DOHH2 (cell line): ENCODE data around the gene ZCCHC12.
"Not testable (repeated sequence)": the region's sequence is repeated elsewhere in the genome, so short reads cannot be mapped to it uniquely, and the experiment has no call there.

Source experiments
- H3F3A ChIP-seq: fragments of 200-600 bp; sonication (generic), shearing (Covaris generic); 2 replicates; pipeline ENCODE4 v1.6.0; 2016; ENCODE audit warnings: antibody characterized with exemption, mild to moderate bottlenecking; ENCODE audit not compliant: control insufficient read depth, insufficient read depth
- H3K27ac ChIP-seq: fragments of 200-600 bp; sonication (generic); 2 replicates; pipeline ENCODE4 v1.5.1; 2014; ENCODE audit warnings: low read depth, mild to moderate bottlenecking, low read length, moderate library complexity
- H3K27me3 ChIP-seq: fragments of 200-600 bp; sonication (generic); 2 replicates; pipeline ENCODE4 v1.6.1; 2014; ENCODE audit warnings: mild to moderate bottlenecking, low read length, mixed read lengths; ENCODE audit not compliant: control insufficient read depth
- H3K36me3 ChIP-seq: fragments of 200-600 bp; sonication (generic); 2 replicates; pipeline ENCODE4 v1.6.1; 2014; ENCODE audit warnings: mild to moderate bottlenecking, low read length, moderate library complexity, mixed read lengths; ENCODE audit not compliant: control insufficient read depth
- H3K4me1 ChIP-seq: fragments of 200-600 bp; sonication (generic); 2 replicates; pipeline ENCODE4 v1.6.1; 2014; ENCODE audit warnings: mild to moderate bottlenecking, low read length, mixed read lengths; ENCODE audit not compliant: control insufficient read depth
- H3K4me2 ChIP-seq: fragments of 200-600 bp; sonication (generic); 2 replicates; pipeline ENCODE4 v1.6.0; 2014; ENCODE audit warnings: mild to moderate bottlenecking, low read length, moderate library complexity
- H3K4me3 ChIP-seq: fragments of 200-600 bp; sonication (generic); 2 replicates; pipeline ENCODE4 v1.5.1; 2014; ENCODE audit warnings: mild to moderate bottlenecking, low read length, mixed read lengths
- H3K79me2 ChIP-seq: fragments of 200-600 bp; sonication (generic); 2 replicates; pipeline ENCODE4 v1.6.1; 2014; ENCODE audit warnings: mild to moderate bottlenecking, low read length, mixed read lengths; ENCODE audit not compliant: control insufficient read depth
- H3K9me2 ChIP-seq: fragments of 200-600 bp; sonication (generic); replicated peaks from 2 replicates; pipeline ENCODE4 v1.6.1; 2014; ENCODE audit warnings: mild to moderate bottlenecking, low read length, mixed read lengths; ENCODE audit not compliant: control insufficient read depth
- H3K9me3 ChIP-seq: fragments of 200-600 bp; sonication (generic); 2 replicates; pipeline ENCODE4 v1.6.1; 2014; ENCODE audit warnings: antibody characterized with exemption, low read length, mixed read lengths; ENCODE audit not compliant: control insufficient read depth, insufficient read depth
- H4K20me1 ChIP-seq: fragments of 200-600 bp; sonication (generic); 2 replicates; pipeline ENCODE4 v1.6.0; 2014; ENCODE audit warnings: low read depth, mild to moderate bottlenecking, antibody characterized with exemption, low read length, moderate library complexity; ENCODE audit not compliant: control insufficient read depth, insufficient read depth
- EZH2phosphoT487 ChIP-seq: fragments of 200-600 bp; sonication (generic); IDR thresholded peaks from 2 replicates; pipeline ENCODE4 v1.6.1; 2017; ENCODE audit warnings: borderline replicate concordance, mild to moderate bottlenecking, antibody characterized with exemption, low read length, moderate library complexity, mixed read lengths
- TF ChIP-seq, protein P1 (sequence below): fragments of 200-600 bp; sonication (generic); IDR thresholded peaks from one replicate; pipeline ENCODE4 v1.5.1; 2014; ENCODE audit warnings: antibody characterized with exemption, mild to moderate bottlenecking, low read depth, low read length; ENCODE audit not compliant: poor library complexity, severe bottlenecking

ZCCHC12 gene

DNA sequence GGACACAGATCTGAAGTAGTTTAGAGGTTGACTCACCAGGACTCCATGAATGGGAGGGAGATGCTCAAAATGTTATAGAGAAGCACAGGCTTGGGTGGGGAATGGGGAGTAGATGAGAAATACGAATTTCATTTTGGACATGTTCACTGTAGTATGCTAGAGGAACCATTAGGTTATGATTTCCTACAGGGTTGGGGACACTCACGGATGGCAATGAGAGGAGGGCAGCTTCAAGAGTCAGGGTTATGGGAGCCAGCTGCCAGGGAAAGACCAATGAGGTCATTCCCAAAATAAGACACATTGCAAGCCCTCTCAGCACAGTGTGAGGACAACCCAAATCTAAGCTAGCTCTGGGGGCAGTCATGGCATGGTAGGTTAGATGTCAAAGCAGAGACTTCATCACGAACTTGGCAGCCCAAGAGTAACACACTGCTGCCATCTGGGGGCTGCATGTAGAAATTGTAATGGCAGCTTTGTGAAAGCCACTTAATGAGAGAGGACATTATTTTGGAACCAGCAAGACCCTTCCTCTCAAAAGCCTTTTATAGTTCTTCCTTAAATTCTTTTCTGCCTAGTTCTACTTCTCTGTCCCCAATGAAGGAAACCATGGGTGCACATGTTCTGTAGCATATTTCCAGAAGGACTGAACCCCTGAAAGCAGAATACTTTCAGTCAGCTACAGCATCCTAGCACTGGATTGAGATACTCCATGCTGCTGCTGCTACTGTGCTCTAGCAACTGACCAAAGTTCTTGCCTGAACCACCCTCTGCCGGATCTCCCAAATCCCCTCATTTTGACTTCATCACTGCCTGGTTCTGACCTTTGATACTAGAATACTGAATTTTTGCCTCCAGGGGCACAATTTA is 16.2 kb upstream of the ZCCHC12 start:
- Histone ChIP-seq H3K27me3 (no peaks in the 10 kb centered on the region), H3F3A (no peaks in the 10 kb centered on the region), H3K4me3 (no peak overlapping the region)

DNA sequence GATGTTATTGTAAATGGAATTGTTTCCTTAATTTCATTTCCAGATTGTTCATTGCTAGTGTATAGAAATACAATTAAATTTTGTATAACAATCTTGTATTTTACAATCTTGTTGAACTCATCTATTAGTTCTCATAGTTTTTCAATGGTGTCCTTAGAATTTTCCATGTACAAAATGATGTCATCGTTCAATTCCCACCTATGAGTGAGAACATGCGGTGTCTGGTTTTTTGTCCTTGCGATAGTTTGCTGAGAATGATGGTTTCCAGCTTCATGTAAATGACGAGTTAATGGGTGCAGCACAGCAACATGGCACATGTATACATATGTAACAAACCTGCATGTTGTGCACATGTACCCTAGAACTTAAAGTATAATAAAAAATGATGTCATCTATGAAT is 6.4 kb upstream of the ZCCHC12 start:
- not testable (repeated sequence) for H3K27me3 ChIP-seq, H3K9me2 ChIP-seq, H3K36me3 ChIP-seq, H3K79me2 ChIP-seq, H3K4me1 ChIP-seq, H3F3A ChIP-seq, H3K9me3 ChIP-seq, H3K4me3 ChIP-seq, H4K20me1 ChIP-seq, H3K27ac ChIP-seq, H3K4me2 ChIP-seq

More for the DNA sequence above, 16.2 kb upstream of the ZCCHC12 start:
- Histone ChIP-seq H3K36me3 (no peaks in the 10 kb centered on the region), H3K4me2 (no peak overlapping the region), H3K79me2 (no peaks in the 10 kb centered on the region), H3K9me2 (no peaks in the 10 kb centered on the region), H4K20me1 (no peaks in the 10 kb centered on the region), H3K9me3 (no peaks in the 10 kb centered on the region), H3K4me1 (no peaks in the 10 kb centered on the region), H3K27ac (no peak overlapping the region)
- TF ChIP-seq EZH2phosphoT487 = no peak
- TF ChIP-seq, protein P1, sequence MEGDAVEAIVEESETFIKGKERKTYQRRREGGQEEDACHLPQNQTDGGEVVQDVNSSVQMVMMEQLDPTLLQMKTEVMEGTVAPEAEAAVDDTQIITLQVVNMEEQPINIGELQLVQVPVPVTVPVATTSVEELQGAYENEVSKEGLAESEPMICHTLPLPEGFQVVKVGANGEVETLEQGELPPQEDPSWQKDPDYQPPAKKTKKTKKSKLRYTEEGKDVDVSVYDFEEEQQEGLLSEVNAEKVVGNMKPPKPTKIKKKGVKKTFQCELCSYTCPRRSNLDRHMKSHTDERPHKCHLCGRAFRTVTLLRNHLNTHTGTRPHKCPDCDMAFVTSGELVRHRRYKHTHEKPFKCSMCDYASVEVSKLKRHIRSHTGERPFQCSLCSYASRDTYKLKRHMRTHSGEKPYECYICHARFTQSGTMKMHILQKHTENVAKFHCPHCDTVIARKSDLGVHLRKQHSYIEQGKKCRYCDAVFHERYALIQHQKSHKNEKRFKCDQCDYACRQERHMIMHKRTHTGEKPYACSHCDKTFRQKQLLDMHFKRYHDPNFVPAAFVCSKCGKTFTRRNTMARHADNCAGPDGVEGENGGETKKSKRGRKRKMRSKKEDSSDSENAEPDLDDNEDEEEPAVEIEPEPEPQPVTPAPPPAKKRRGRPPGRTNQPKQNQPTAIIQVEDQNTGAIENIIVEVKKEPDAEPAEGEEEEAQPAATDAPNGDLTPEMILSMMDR = peak; percentile 51

DNA sequence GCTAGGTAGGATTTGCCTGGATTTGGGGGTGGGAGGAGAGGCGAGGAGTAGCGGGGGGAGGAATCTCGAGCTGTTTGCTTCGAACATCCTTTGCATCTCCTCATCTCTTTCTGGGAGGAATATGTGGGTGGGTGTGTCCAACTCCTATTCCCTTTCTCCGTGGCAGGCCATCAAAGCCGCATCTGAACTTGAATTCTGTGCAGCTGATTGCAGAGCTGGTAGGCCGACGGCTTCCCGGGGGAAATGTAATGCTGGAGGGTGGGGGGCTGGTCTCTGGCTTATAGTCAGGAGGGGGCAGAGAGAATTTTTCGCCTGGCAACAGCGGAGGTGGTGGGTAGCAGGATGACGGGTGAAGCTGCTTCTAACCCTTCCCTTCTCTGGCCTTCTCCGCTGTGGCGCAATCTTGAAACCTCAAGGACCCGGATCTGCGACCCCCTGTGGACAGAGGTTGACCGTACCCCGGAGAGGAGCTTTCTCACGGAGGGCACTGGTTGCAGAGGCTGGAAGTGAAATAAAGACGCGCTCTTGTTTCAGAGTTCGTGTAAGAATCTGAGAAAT is 628 bp downstream of the ZCCHC12 start:
- Histone ChIP-seq H3K36me3 (no peaks in the 10 kb centered on the region), H4K20me1 (no peaks in the 10 kb centered on the region), H3K9me2 (no peaks in the 10 kb centered on the region), H3K79me2 (no peaks in the 10 kb centered on the region), H3K4me2 (no peak overlapping the region), H3K9me3 (no peaks in the 10 kb centered on the region), H3K27me3 (peaks cover 10% of the 10 kb centered on the region), H3K4me1 (no peaks in the 10 kb centered on the region), H3K27ac (no peak overlapping the region), H3K4me3 (no peak overlapping the region), H3F3A (no peaks in the 10 kb centered on the region)
- TF ChIP-seq, protein P1 = no peak
- TF ChIP-seq EZH2phosphoT487 = no peak

DNA sequence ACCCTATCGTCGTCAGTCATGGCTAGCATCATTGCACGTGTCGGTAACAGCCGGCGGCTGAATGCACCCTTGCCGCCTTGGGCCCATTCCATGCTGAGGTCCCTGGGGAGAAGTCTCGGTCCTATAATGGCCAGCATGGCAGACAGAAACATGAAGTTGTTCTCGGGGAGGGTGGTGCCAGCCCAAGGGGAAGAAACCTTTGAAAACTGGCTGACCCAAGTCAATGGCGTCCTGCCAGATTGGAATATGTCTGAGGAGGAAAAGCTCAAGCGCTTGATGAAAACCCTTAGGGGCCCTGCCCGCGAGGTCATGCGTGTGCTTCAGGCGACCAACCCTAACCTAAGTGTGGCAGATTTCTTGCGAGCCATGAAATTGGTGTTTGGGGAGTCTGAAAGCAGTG is 1.6 kb downstream of the ZCCHC12 start:
- H3K4me1 ChIP-seq = no peaks in the 10 kb centered on the region
- H3K27me3 ChIP-seq = peaks cover 10% of the 10 kb centered on the region
- no peaks in the 10 kb centered on the region for H3K9me3 ChIP-seq
- H3K9me2 ChIP-seq = no peaks in the 10 kb centered on the region
- H3K79me2 ChIP-seq = no peaks in the 10 kb centered on the region
- no peak overlapping the region for H3K4me3 ChIP-seq
- H3F3A ChIP-seq = no peaks in the 10 kb centered on the region
- TF ChIP-seq, protein P1 = no peak
- no peak for TF ChIP-seq EZH2phosphoT487
- no peak overlapping the region for H3K27ac ChIP-seq
- no peaks in the 10 kb centered on the region for H3K36me3 ChIP-seq
- H3K4me2 ChIP-seq = no peak overlapping the region
- H4K20me1 ChIP-seq = no peaks in the 10 kb centered on the region
